ENCODE measurements around the gene LRRC15. TPM values are rescaled to one million over a fixed set of nuclear protein-coding genes. Genes with fewer than 3 reads are reported as not detected.

The LRRC15 gene
- total and polyA plus RNA-seq, 7 donors, result under 0.01 to 0.23 (median under 0.01) TPM; not detected in 2

DNA sequence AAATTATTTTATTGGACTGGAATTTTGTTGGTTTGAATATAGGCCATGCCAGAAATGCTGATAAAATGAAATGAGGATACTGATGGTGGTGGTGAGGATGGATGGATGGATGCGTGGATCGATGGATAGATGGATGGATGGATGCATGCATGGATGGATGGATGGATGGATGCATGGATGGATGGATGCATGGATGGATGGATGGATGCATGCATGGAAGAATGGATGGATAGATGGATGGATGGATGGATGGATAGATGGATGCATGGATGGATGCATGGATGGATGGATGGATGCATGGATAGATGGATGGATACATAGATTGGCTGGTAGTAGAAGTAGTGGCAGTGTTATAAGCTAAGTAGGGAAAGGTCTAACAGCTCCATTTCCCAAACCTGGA, 58.5 kb downstream of the LRRC15 start:
- H3K4me3 ChIP-seq, result no peak overlapping the region
- no peak overlapping the region for H3K27ac ChIP-seq
- intact Hi-C loops (cut with DNase I), result loop anchor here (2.0 to 5.0 kb wide), 3 partner anchors 32 to 239 kb away; no protein-coding TSS in a partner anchor
- H3K4me1 ChIP-seq, result peaks cover 0 to 47% (median 41%) of the 10 kb centered on the region in 4 donors
- no peaks in the 10 kb centered on the region for H3K27me3 ChIP-seq
- TF ChIP-seq EP300 (IDR thresholded peaks at IDR 0.05) (no peak), POLR2AphosphoS5 (IDR thresholded peaks at IDR 0.05) (no peak), POLR2A (IDR thresholded peaks at IDR 0.05) (no peak)
- TF ChIP-seq, protein P1, sequence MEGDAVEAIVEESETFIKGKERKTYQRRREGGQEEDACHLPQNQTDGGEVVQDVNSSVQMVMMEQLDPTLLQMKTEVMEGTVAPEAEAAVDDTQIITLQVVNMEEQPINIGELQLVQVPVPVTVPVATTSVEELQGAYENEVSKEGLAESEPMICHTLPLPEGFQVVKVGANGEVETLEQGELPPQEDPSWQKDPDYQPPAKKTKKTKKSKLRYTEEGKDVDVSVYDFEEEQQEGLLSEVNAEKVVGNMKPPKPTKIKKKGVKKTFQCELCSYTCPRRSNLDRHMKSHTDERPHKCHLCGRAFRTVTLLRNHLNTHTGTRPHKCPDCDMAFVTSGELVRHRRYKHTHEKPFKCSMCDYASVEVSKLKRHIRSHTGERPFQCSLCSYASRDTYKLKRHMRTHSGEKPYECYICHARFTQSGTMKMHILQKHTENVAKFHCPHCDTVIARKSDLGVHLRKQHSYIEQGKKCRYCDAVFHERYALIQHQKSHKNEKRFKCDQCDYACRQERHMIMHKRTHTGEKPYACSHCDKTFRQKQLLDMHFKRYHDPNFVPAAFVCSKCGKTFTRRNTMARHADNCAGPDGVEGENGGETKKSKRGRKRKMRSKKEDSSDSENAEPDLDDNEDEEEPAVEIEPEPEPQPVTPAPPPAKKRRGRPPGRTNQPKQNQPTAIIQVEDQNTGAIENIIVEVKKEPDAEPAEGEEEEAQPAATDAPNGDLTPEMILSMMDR (IDR thresholded peaks at IDR 0.05), result no peak
- no peaks in the 10 kb centered on the region for H3K36me3 ChIP-seq
- no peak for DNase-seq
- 98 to 99% methylated on average over 2 of the region's 2 CpGs for WGBS, 2 donors
- no peaks in the 10 kb centered on the region for H3K9me3 ChIP-seq

DNA sequence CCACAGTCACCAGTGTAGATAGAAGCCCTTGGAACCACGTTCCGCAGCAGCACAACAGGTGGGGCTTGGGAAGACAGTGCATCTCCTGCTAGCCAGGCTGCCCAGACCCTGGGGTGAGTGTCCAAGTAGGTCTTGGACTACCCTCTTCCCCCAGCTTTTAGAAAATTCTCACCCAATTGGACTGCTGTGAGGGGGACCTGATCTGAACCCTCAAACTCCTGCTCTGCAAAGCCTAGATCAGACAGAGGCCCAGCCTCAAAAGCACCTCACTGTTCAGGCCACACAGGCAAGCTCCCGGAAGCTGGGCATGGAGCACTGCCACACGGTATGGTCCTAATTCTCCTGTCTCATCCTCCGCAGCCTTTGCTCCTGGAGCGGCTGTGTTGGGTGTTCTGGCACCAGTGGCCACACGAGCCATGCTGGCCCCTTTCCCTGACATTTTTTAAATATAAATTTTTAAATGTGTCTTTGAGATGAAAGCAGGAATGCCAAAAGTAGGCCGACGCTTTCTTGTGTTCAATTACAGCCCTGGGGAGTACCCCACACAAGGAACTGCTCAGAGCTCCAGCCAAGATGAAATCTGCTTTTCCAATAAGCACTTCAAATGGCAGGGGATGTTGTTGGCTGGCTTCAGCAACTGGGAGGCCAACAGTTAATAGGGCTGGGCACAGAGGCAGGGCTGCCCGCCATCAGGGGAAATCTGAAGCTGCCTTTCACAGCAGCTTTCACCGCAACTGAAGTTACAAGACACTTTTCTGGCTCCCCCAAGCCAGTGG, 59.3 kb downstream of the LRRC15 start:
- peak overlapping the region in 2 of 4 donors; percentile 16 to 19 for H3K27ac ChIP-seq
- peak; percentile 60 for DNase-seq

DNA sequence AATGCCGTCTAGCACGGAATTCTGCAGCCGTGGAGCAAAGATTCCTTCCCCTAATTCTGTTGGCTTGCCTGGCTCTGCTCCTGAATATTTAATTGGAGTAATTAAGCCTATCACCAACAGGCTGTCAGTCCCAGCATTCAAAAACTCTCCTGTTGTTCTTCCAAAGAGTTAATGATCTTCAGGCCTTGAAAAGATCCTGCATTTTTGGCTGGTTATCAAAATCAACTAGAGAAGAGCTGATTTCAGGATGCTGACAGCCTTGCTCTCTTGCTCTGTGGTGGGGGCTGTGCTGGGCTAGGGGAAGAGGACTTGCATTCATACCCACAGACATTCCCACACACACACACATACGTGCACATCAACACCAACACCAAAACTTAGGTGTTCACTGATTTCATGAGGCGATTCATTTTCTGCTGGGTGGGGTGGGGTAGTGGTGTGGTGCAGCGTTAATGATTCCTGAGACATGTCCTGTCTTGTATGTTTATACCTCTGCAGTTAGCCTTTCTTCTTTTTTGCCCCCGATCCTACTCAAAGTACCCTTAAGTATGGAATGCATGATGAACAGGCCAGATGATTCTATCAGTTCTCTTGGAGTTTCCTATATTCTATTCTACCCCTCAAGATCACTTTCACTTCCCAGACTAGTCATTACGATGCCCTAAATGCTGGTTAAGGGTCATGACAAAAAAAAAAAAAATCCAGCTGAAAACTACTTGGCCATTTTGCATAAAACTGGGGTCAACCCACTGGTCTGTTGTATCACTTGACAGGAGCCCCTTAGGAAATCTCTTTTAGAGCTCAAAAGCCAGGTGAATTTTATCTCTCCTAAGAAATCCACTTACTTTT, 60.7 kb downstream of the LRRC15 start:
- H3K27ac ChIP-seq, result no peak overlapping the region
- intact Hi-C loops (cut with DNase I), result no loop called here

More for the DNA sequence above, 59.3 kb downstream of the LRRC15 start:
- TF ChIP-seq, protein P1 (IDR thresholded peaks at IDR 0.05), result no peak
- TF ChIP-seq POLR2A (IDR thresholded peaks at IDR 0.05) (no peak), POLR2AphosphoS5 (IDR thresholded peaks at IDR 0.05) (no peak), EP300 (IDR thresholded peaks at IDR 0.05) (no peak)
- WGBS, 2 donors, result 90 to 95% methylated on average over 11 of the region's 11 CpGs
- H3K9me3 ChIP-seq, result no peaks in the 10 kb centered on the region
- no peak overlapping the region for H3K4me3 ChIP-seq
- no peaks in the 10 kb centered on the region for H3K27me3 ChIP-seq
- intact Hi-C loops (cut with DNase I), result loop anchor here (2.0 to 5.0 kb wide), 3 partner anchors 31 to 238 kb away; no protein-coding TSS in a partner anchor
- H3K4me1 ChIP-seq, result peaks cover 0 to 39% (median 36%) of the 10 kb centered on the region in 4 donors
- H3K36me3 ChIP-seq, result no peaks in the 10 kb centered on the region

DNA sequence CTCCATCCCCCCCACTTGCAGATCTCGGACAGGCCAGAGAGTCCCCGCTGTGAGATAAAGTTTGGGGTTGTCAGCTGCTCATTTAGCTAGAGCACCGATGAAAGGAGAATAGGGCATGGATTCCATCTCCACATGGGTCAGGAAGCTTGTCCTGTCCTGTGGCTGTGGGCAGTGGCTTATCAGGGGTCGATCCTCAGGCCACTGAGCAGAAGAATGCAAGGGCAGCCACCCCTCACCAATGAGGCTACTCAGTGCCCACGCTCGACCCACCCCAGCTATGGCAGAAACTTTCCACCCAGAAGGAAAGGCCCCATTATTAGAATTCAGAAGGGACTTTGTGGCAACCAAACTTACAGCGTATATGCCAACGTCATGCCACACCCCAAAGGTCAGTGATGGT, 61.7 kb downstream of the LRRC15 start:
- DNase-seq, result peak; percentile 14
- Histone ChIP-seq H3K4me3 (no peak overlapping the region), H3K4me1 (peaks cover 0 to 17% (median 13%) of the 10 kb centered on the region in 4 donors), H3K27ac (no peak overlapping the region), H3K27me3 (no peaks in the 10 kb centered on the region), H3K36me3 (no peaks in the 10 kb centered on the region), H3K9me3 (no peaks in the 10 kb centered on the region)
- 86 to 92% methylated on average over 8 of the region's 8 CpGs for WGBS, 2 donors
- TF ChIP-seq POLR2AphosphoS5 (IDR thresholded peaks at IDR 0.05), result no peak
- TF ChIP-seq, protein P1 (IDR thresholded peaks at IDR 0.05), result no peak
- no peak for TF ChIP-seq POLR2A (IDR thresholded peaks at IDR 0.05)
- TF ChIP-seq EP300 (IDR thresholded peaks at IDR 0.05), result no peak
- intact Hi-C loops (cut with DNase I), result no loop called here

More for the DNA sequence above, 60.7 kb downstream of the LRRC15 start:
- TF ChIP-seq, protein P1 (IDR thresholded peaks at IDR 0.05), result no peak
- TF ChIP-seq EP300 (IDR thresholded peaks at IDR 0.05), result no peak
- TF ChIP-seq POLR2A (IDR thresholded peaks at IDR 0.05), result no peak
- TF ChIP-seq POLR2AphosphoS5 (IDR thresholded peaks at IDR 0.05), result no peak
- Histone ChIP-seq H3K4me1 (peaks cover 0 to 26% (median 23%) of the 10 kb centered on the region in 4 donors), H3K4me3 (no peak overlapping the region), H3K27me3 (no peaks in the 10 kb centered on the region), H3K36me3 (no peaks in the 10 kb centered on the region), H3K9me3 (no peaks in the 10 kb centered on the region)
- DNase-seq, result peak; percentile 30
- WGBS, 2 donors, result 79 to 84% methylated on average over 8 of the region's 8 CpGs
